Stomach smooth muscle (tissue), 2 donors: ENCODE measurements around the gene KCTD6.
"Not testable (repeated sequence)": the region's sequence is repeated elsewhere in the genome, so short reads cannot be mapped to it uniquely, and the experiment has no call there.

Experiments
- H3K27ac ChIP-seq: one replicate; pipeline ENCODE4 v1.7.0; 2013; ENCODE audit warnings: mild to moderate bottlenecking, low read length, inconsistent platforms
- H3K27me3 ChIP-seq, 2 donors: one replicate each; pipeline ENCODE4 v1.7.0; 2013; ENCODE audit warnings: low read length in 2 of 2; ENCODE audit not compliant: insufficient read depth in 2 of 2, control insufficient read depth in 1 of 2
- H3K36me3 ChIP-seq, 2 donors: one replicate each; pipeline ENCODE4 v1.7.0; 2013; ENCODE audit warnings: low read length in 2 of 2; ENCODE audit not compliant: control insufficient read depth in 2 of 2, insufficient read depth in 2 of 2
- H3K4me1 ChIP-seq: one replicate; pipeline ENCODE4 v1.7.0; 2013; ENCODE audit warnings: low read length; ENCODE audit not compliant: control insufficient read depth, insufficient read depth
- H3K4me3 ChIP-seq, 2 donors: one replicate each; pipeline ENCODE4 v1.7.0; 2013; ENCODE audit warnings: low read length in 2 of 2
- H3K9ac ChIP-seq, 2 donors: one replicate each; pipeline ENCODE4 v1.7.0; 2013; ENCODE audit warnings: low read length in 2 of 2, mild to moderate bottlenecking in 1 of 2
- H3K9me3 ChIP-seq, 2 donors: one replicate each; pipeline ENCODE4 v1.7.0; 2013; ENCODE audit warnings: low read length in 2 of 2; ENCODE audit not compliant: control insufficient read depth in 2 of 2
- donor health status: healthy.
- donor health status: Pancreatic carcinoma.

KCTD6 gene

DNA sequence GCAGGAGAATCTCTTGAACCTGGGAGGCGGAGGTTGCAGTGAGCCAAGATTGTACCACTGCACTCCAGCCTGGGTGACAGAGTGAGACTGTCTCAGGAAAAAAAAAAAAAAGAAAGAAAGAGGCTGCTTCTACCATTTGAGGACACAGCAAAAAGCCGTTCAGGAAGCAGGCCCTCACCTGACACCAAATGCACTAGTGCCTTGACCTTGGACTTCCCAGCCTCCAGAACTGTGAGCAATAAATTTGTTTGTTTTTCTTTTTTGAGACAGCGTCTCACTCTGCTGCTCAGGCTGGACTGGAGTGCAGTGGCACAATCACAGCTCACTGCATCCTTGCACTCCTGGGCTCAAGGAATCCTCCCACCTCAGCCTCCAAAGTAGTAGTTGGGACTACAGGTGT is 35.5 kb downstream of the KCTD6 start:
- not testable (repeated sequence) for H3K4me1 ChIP-seq, H3K9me3 ChIP-seq, H3K9ac ChIP-seq, H3K27me3 ChIP-seq, H3K27ac ChIP-seq, H3K4me3 ChIP-seq
- peaks cover 10 to 42% of the 10 kb centered on the region in 2 donors for H3K36me3 ChIP-seq

DNA sequence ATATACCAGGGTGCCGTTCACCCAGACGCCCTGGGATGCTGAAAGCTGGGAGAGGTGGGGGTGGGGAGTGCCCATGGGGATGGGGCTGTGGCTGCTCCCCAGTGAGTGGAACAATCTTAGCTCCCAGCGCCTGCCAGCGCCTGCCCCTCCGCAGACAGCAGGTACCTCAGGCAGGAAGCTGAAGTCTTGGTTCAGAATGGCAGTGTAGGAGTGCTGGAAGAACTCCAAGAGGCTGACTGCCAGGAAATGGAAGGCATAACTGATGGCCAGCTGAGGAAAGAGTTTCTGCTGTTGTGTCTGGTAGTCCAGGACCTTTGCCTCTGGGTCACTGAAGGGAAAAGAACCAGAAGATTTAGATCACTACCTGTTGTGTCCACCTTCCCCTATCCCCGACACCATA is 36.7 kb downstream of the KCTD6 start:
- Histone ChIP-seq H3K4me1 (peaks cover 10% of the 10 kb centered on the region), H3K9ac (peak overlapping the region in 1 of 2 donors; percentile 29), H3K9me3 (no peaks in the 10 kb centered on the region), H3K36me3 (peaks cover 16 to 43% of the 10 kb centered on the region in 2 donors), H3K27me3 (no peaks in the 10 kb centered on the region), H3K4me3 (no peak overlapping the region), H3K27ac (no peak overlapping the region)

DNA sequence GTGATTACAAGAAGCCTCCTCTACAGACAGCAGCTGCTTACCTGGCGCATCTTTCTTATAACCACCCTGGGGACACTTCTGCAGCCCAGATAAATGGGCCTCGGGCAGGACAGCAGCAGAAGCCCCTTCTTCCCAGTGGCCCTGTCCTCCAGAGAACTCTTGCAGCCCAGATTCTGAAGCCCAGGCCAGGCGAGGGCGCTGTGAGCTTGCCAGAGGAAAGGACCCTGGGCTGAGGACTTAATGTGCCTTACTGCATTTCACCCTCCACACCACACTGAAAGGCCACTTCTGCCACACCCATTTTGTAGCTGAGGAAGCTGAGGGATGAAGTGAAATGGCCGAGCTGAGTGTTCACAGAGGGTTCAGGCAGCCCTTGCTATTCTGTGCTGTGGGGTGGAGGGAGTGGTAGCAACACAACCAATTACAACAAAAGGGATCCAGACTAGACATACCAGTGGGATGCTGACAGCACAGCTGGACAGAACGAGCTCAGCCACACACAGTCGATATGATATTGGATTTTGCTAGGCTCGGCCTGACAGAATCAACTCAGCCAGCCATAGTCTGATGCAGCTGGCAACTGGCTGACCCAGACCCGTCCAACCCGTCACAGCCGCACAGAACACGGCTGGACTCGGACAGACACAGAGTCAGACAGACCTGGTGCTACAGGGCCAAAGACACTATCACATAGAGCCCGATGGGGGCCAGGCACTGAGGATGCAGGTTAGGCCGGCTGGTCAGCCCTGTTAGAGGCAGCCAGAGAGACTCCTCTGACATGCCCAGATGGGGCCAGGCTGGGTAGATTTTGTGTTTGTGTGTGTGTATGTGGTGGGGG is 37.8 kb downstream of the KCTD6 start:
- Histone ChIP-seq H3K9me3 (no peaks in the 10 kb centered on the region), H3K4me1 (peaks cover 10% of the 10 kb centered on the region), H3K36me3 (peaks cover 14 to 37% of the 10 kb centered on the region in 2 donors), H3K9ac (no peak overlapping the region), H3K27ac (no peak overlapping the region), H3K27me3 (no peaks in the 10 kb centered on the region), H3K4me3 (no peak overlapping the region)

DNA sequence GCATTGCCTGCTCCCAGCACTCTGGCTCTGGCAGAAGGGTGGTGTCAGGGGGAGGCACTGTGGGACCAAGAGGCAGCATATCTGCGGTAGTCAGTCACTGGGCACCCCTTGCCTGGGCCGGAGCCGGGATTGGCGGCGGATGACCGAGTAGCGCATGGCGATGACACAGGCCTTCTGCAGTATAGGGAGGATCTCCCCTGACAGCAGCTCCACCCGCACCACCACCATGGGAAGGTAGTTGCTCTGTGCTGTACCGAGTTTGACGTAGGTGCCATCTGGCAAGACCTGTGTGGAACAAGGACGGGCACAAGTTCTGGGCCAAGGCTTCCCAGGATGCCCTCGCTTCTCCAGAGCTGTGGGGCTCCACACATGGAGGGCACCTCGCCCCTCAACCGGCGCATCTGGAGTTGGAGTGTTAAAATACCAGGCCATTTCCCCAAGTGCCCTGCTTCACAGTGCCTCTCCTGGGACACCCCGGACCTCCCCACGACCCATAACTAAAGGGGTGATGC is 38.5 kb downstream of the KCTD6 start:
- Histone ChIP-seq H3K27me3 (no peaks in the 10 kb centered on the region), H3K4me3 (no peak overlapping the region), H3K9me3 (no peaks in the 10 kb centered on the region), H3K27ac (no peak overlapping the region), H3K4me1 (peaks cover 10% of the 10 kb centered on the region), H3K9ac (no peak overlapping the region), H3K36me3 (peaks cover 14 to 35% of the 10 kb centered on the region in 2 donors)

DNA sequence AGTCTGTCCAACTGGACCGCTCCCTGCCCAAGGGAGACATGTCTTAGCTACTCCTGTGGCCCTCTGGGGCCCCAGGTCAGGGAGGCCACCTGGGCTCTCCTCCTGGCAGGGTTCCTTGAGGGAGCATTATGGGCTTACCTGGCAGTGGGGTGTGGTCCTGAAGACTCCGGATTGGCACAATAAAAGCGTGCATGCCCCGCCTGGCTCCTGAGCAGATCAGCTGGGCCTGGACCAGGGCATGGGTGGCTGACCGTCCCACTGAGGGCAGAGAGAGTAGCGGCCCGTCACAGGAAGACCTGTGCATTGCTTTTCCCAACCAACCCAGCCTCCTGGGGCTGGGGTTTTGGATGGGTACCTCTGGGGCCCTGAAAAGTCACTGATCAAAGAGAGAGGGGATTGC is 39.7 kb downstream of the KCTD6 start:
- H3K9me3 ChIP-seq = no peaks in the 10 kb centered on the region
- H3K4me1 ChIP-seq = peaks cover 20% of the 10 kb centered on the region
- no peak overlapping the region for H3K27ac ChIP-seq
- no peak overlapping the region for H3K4me3 ChIP-seq
- H3K9ac ChIP-seq = no peak overlapping the region
- H3K27me3 ChIP-seq = no peaks in the 10 kb centered on the region
- peaks cover 12 to 31% of the 10 kb centered on the region in 2 donors for H3K36me3 ChIP-seq

DNA sequence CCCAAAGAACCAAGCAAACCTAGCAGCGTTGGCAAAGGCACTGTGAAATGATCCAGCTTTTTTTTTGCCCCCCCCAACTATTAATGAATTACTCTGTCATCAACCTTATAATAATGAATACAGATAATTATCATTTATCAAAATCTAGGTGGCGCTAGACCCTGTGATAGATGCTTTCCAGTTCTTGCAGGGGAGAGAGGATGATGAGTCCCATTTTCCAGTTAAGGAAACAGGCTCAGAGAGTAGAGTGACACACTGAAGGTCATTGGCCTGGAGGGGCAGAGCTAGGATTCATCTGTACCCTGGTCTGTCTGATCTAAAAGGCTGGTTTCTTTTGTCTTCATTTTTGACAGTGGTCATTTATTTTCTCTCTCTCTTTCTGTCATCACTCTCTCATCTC is 40.1 kb downstream of the KCTD6 start:
- H3K4me1 ChIP-seq = peaks cover 24% of the 10 kb centered on the region
- peaks cover 11 to 27% of the 10 kb centered on the region in 2 donors for H3K36me3 ChIP-seq
- H3K4me3 ChIP-seq = no peak overlapping the region
- no peaks in the 10 kb centered on the region for H3K27me3 ChIP-seq
- no peaks in the 10 kb centered on the region for H3K9me3 ChIP-seq
- no peak overlapping the region for H3K27ac ChIP-seq
- H3K9ac ChIP-seq = no peak overlapping the region

DNA sequence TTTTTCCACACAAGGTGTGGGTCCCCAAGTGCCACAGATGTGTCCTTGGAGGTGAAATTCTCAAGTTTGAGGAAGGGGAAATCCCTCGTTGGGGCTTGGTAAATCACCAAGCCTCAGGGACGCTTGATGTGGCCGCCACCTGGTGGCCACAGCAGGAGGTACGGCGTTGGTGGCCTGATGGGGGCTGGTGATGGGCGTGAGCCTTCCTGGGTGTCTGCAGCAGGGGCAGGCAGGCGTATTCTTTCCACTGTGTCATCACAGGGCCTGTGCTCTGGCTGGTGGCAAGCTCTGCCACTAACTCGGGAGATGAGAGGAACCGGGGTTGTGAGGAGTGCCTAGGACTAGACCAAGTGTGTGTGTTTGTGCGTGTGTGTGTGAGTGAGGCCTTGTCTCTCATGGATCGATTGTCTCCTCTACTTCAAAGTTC is 40.9 kb downstream of the KCTD6 start:
- no peak overlapping the region for H3K4me3 ChIP-seq
- H3K36me3 ChIP-seq = peaks cover 11 to 27% of the 10 kb centered on the region in 2 donors
- no peak overlapping the region for H3K9ac ChIP-seq
- H3K9me3 ChIP-seq = no peaks in the 10 kb centered on the region
- no peak overlapping the region for H3K27ac ChIP-seq
- no peaks in the 10 kb centered on the region for H3K27me3 ChIP-seq
- H3K4me1 ChIP-seq = peaks cover 31% of the 10 kb centered on the region

DNA sequence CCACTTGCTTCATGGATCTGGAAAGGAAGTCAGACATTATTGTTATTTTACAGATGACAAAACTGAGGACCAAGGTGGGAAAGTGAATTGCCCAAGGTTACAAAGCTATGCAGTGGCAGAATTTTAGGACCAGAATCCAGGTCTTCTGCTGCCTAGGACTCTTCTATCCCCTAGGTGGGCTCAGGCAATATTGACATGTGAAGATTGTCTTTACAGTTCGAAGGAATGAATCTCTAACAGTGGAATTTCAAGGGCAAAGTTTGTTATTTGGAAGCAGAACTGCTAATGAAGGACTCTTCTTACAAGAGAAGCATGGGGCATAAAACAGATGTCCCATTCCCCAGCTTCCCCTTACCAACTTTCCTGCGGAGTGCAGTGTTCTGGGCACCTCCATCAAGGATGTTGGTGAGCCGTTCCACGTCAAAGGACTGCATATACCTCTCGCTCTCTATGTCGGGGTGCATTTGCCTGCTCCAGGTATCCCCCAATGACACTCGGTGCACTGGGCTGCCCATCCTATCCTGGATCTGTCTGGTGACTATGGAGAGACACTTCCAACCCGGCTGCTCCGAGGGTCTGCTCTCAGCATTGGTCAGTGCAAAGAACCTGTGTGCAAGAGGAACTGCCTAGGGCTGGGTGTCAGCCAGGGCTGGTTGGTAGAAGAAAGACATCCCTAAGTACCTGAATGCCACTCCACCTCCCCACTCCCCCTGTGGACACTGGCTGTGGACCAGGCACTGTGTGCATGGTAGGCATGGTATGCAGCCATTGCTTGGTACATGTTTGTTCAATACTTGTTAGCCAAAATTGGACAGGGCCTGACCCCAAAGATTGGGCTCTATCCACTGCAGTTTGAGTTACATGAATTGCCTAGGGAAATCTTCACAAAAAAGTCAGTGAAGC is 42.9 kb downstream of the KCTD6 start:
- no peaks in the 10 kb centered on the region for H3K27me3 ChIP-seq

DNA sequence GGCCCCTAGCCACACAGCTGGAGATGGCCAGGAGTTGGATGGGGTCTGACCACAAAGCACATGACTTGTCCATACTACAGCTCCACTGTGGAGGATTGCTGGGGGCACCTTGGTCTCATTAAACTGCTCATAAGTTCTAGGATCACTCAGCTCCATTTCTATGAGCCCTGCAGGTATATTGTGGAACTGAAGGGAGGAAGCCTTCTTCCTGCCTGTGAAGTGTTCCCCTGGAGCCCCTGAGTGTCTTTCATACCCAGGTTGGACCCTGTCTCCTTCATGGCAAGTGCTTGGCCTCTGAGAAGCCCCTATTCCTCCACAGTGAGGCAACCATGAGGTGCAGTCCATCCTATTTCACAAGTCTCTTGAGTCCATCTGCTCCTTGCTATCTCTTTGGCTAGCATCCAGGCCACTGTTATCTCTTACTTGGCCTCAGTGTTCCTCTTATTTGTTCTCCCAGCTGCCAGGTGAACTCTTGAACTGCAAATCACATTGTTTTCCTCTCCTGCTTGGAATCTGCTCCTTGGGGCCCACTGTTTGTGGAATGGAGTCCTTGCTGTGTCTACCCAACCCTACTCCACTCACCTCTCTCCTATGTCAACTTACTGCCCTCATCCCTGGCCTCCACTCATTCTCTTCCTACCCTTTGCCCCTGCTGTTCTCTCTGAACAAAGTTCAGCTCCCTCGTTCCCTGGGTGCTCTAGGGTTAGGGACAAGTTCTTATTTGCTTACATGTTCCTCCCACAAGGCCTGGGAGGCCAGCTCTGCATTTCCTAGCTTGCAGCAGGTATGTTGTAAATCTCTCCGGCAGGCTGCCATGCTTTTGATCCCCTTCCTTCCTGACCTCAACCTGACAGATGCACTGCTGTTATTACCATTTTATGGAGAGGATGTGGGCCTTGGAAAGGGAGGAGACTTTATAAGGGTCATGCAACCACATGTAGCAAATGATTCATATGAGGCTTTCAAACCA is 43.9 kb downstream of the KCTD6 start:
- H3K4me3 ChIP-seq = peak overlapping the region; percentile 52 to 78
- no peaks in the 10 kb centered on the region for H3K27me3 ChIP-seq
- peaks cover 11 to 20% of the 10 kb centered on the region in 2 donors for H3K36me3 ChIP-seq
- peaks cover 28% of the 10 kb centered on the region for H3K4me1 ChIP-seq
- no peaks in the 10 kb centered on the region for H3K9me3 ChIP-seq
- peak overlapping the region; percentile 76 to 90 for H3K9ac ChIP-seq
- H3K27ac ChIP-seq = no peak overlapping the region

More for the DNA sequence above, 42.9 kb downstream of the KCTD6 start:
- H3K4me1 ChIP-seq = peaks cover 28% of the 10 kb centered on the region
- H3K27ac ChIP-seq = no peak overlapping the region
- H3K4me3 ChIP-seq = no peak overlapping the region
- H3K9ac ChIP-seq = no peak overlapping the region
- H3K9me3 ChIP-seq = no peaks in the 10 kb centered on the region
- H3K36me3 ChIP-seq = peaks cover 11 to 22% of the 10 kb centered on the region in 2 donors
